ENCODE data around the gene NAT8. TPM values are rescaled to one million over a fixed set of nuclear protein-coding genes. Genes with fewer than 3 reads are reported as not detected.

The NAT8 gene
- total and polyA plus RNA-seq, 2 of the 8 experiments (the other 6 are each of a cell fraction or from before 2014, with no cell fraction given) = not detected

GRCh38 chr2:73685764-73686438 is 43.7 kb upstream of the NAT8 start:
- H3K4me3 ChIP-seq (ENCODE audit: extremely low read depth in 1 of 4, insufficient read depth in 2 of 4, low read depth in 3 of 4, low read length in 4 of 4) = no peak overlapping the region
- peaks cover 1% of the 10 kb centered on the region; the same call in 1 of the 2 replicates for H3K23me2 ChIP-seq (ENCODE audit: low read depth, low read length)
- no peaks in the 10 kb centered on the region for H3K79me1 ChIP-seq (ENCODE audit: low read depth, low read length)
- H2AK5ac ChIP-seq (ENCODE audit: low read depth, low read length) = no peak overlapping the region
- H4K91ac ChIP-seq (replicated peaks; ENCODE audit: insufficient read length, low read length) = no peak overlapping the region
- no peak overlapping the region for H3K18ac ChIP-seq (ENCODE audit: extremely low read depth, low read length)
- no peak overlapping the region for H3K56ac ChIP-seq (replicated peaks; ENCODE audit: insufficient read length, low read depth, low read length)
- H2BK5ac ChIP-seq (ENCODE audit: low read depth, low read length) = no peak overlapping the region
- no peaks in the 10 kb centered on the region for H3K79me2 ChIP-seq (ENCODE audit: control insufficient read depth in 1 of 2, insufficient read depth in 2 of 2, low read length in 2 of 2)
- no peak for DNase-seq (ENCODE audit: low read depth in 1 of 2, low spot score in 2 of 2)
- H3K9ac ChIP-seq (replicated peaks in 1 of 4; ENCODE audit: extremely low read depth in 1 of 4, low read depth in 3 of 4, low read length in 3 of 4) = no peak overlapping the region
- no peak overlapping the region for H3K4me2 ChIP-seq (ENCODE audit: insufficient read depth in 1 of 2, low read depth in 2 of 2, low read length in 2 of 2)
- no peak overlapping the region for H3K4ac ChIP-seq (replicated peaks; ENCODE audit: insufficient read length, low read depth, low read length)
- 81% methylated on average over 4 of the region's 4 CpGs; no CpG with 5 or more reads in 1 of the 2 experiments for WGBS, 2 experiments (ENCODE audit: extremely low coverage in 1 of 2, insufficient coverage in 1 of 2, insufficient read length in 1 of 2, insufficient replicate concordance in 2 of 2, low coverage in 1 of 2, low lambda C conversion rate in 2 of 2, missing lambda C conversion rate in 1 of 2)
- no peaks in the 10 kb centered on the region for H3K4me1 ChIP-seq (replicated peaks in 1 of 4; ENCODE audit: control insufficient read depth in 3 of 4, insufficient read depth in 4 of 4, low read length in 3 of 4)
- no peak overlapping the region for H2BK20ac ChIP-seq (ENCODE audit: low read length)
- ChIA-PET POLR2A (ENCODE audit: partially characterized antibody) (no interaction called here), CTCF (ENCODE audit: partially characterized antibody) (no interaction called here)
- no peak overlapping the region for H3K14ac ChIP-seq (ENCODE audit: insufficient read length)
- no peaks in the 10 kb centered on the region for H3K36me3 ChIP-seq (ENCODE audit: control insufficient read depth in 2 of 4, insufficient read depth in 4 of 4, low read length in 3 of 4)
- H3K23ac ChIP-seq (ENCODE audit: insufficient read length) = no peak overlapping the region
- no peaks in the 10 kb centered on the region for H4K20me1 ChIP-seq (replicated peaks in 1 of 2; ENCODE audit: control insufficient read depth in 1 of 2, insufficient read depth in 2 of 2, low read length in 2 of 2)
- no peak overlapping the region for H4K8ac ChIP-seq (ENCODE audit: extremely low read depth, insufficient read depth, low read length)
- H4K5ac ChIP-seq (ENCODE audit: insufficient read length, low read depth, low read length) = no peak overlapping the region
- H3K27ac ChIP-seq (ENCODE audit: low read depth, low read length) = no peak overlapping the region
- no peak for FAIRE-seq
- no peak overlapping the region for H2AFZ ChIP-seq (ENCODE audit: low read length)
- no peak for TF ChIP-seq ATF3 (IDR thresholded peaks at IDR 0.05; ENCODE audit: insufficient read depth, low read depth, low read length)
- TF ChIP-seq HDAC6 (IDR thresholded peaks at IDR 0.05; ENCODE audit: low read depth, low read length) = no peak
- no peak for TF ChIP-seq E2F6 (IDR thresholded peaks at IDR 0.05)
- no peak for TF ChIP-seq KDM1A (IDR thresholded peaks at IDR 0.05; ENCODE audit: borderline replicate concordance, low read length)
- TF ChIP-seq FOSL1 (IDR thresholded peaks at IDR 0.05; ENCODE audit: insufficient read depth, low read depth, low read length) = no peak
- no peak overlapping the region for H2BK15ac ChIP-seq (ENCODE audit: low read length)
- no peaks in the 10 kb centered on the region; a peak in 1 of 4 replicates for H3K9me3 ChIP-seq (ENCODE audit: insufficient read depth in 2 of 2, low read depth in 1 of 2, low read length in 1 of 2)
- no peaks in the 10 kb centered on the region for H3K27me3 ChIP-seq (replicated peaks in 1 of 4; ENCODE audit: control insufficient read depth in 3 of 4, extremely low read depth in 1 of 4, insufficient read depth in 3 of 4, low read length in 3 of 4)
- H2BK120ac ChIP-seq (replicated peaks; ENCODE audit: low read depth, low read length) = no peak overlapping the region
- H2BK12ac ChIP-seq (ENCODE audit: low read depth, low read length) = no peak overlapping the region
